ENCODE results near the gene STXBP6.

DNA sequence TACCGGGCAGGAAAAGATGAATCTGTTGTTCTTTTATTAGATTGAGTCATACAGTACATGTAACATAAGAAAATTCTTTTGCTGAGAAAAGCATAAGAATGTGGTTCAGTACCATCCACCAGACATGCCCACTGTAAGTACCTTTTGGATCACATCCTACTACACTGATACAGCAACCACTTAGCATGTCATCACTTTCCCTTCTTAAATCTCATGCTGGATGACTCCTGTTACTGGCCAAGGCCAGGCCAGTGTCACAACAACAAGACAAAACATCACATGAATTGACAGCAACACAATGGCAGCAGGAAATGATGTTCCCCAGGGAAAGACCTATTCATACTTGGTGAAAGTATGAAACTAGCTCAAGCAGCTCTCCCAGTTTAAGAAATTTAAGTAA lies 46.4 kb downstream of the STXBP6 start:
- no peak for TF ChIP-seq POLR2AphosphoS5 (IDR thresholded peaks at IDR 0.05; ENCODE audit: borderline replicate concordance, low read depth, low read length)
- no peak for TF ChIP-seq EZH2 (IDR thresholded peaks at IDR 0.05)
